NB4 (cell line): ENCODE results near the gene IL34.

Experiments
- CTCF ChIP-seq: IDR thresholded peaks from one replicate; pipeline ENCODE4 v1.5.1; 2012; ENCODE audit warnings: low read depth, low read length
- MYC ChIP-seq: IDR thresholded peaks from 2 replicates; pipeline ENCODE4 v1.6.1; 2011; ENCODE audit warnings: low read depth, low read length
- POLR2A ChIP-seq: IDR thresholded peaks from 2 replicates; pipeline ENCODE4 v1.6.1; 2011; ENCODE audit warnings: mild to moderate bottlenecking; ENCODE audit not compliant: insufficient read length; ENCODE audit errors: extremely low read depth
- TF ChIP-seq, protein P1 (sequence below): IDR thresholded peaks from 2 replicates; pipeline ENCODE4 v1.6.1; 2011; ENCODE audit warnings: low read depth, low read length

GRCh38 chr16:70700101-70701020 is 54.0 kb downstream of the IL34 start:
- no peak for TF ChIP-seq CTCF
- TF ChIP-seq, protein P1, sequence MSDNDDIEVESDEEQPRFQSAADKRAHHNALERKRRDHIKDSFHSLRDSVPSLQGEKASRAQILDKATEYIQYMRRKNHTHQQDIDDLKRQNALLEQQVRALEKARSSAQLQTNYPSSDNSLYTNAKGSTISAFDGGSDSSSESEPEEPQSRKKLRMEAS, result peak; percentile 70
- peak; percentile 10 for TF ChIP-seq POLR2A
- peak; percentile 87 for TF ChIP-seq MYC
